ENCODE results near the gene ITK. TPM values are rescaled to one million over a fixed set of nuclear protein-coding genes. Genes with fewer than 3 reads are reported as not detected.

ITK gene
- total and polyA plus RNA-seq, 2 of the 8 experiments (the other 6 are each of a cell fraction or from before 2014, with no cell fraction given) = 0.05 TPM; not detected in 1

- CTCF ChIA-PET (ENCODE audit: partially characterized antibody) = no interaction called here
- FAIRE-seq (no peak), DNase-seq (ENCODE audit: low read depth in 1 of 2, low spot score in 2 of 2) (no peak)
- no peaks in the 10 kb centered on the region for H3K23me2 ChIP-seq (ENCODE audit: low read depth, low read length)
- H3K4me1 ChIP-seq (replicated peaks in 1 of 4; ENCODE audit: control insufficient read depth in 3 of 4, insufficient read depth in 4 of 4, low read length in 3 of 4) = no peaks in the 10 kb centered on the region
- WGBS, 2 experiments (ENCODE audit: extremely low coverage in 1 of 2, insufficient coverage in 1 of 2, insufficient read length in 1 of 2, insufficient replicate concordance in 2 of 2, low coverage in 1 of 2, low lambda C conversion rate in 2 of 2, missing lambda C conversion rate in 1 of 2) = 85% methylated on average over 4 of the region's 4 CpGs; no CpG with 5 or more reads in 1 of the 2 experiments
- no peak overlapping the region for H2BK15ac ChIP-seq (ENCODE audit: low read length)
- no peak overlapping the region for H2AFZ ChIP-seq (ENCODE audit: low read length)
- H3K27me3 ChIP-seq (replicated peaks in 1 of 4; ENCODE audit: control insufficient read depth in 3 of 4, extremely low read depth in 1 of 4, insufficient read depth in 3 of 4, low read length in 3 of 4) = no peaks in the 10 kb centered on the region
- no peak overlapping the region for H3K4me2 ChIP-seq (ENCODE audit: insufficient read depth in 1 of 2, low read depth in 2 of 2, low read length in 2 of 2)
- no peaks in the 10 kb centered on the region for H3K79me1 ChIP-seq (ENCODE audit: low read depth, low read length)
- H3K23ac ChIP-seq (ENCODE audit: insufficient read length) = no peak overlapping the region
- no peak overlapping the region for H2BK5ac ChIP-seq (ENCODE audit: low read depth, low read length)
- H3K4me3 ChIP-seq (ENCODE audit: extremely low read depth in 1 of 4, insufficient read depth in 2 of 4, low read depth in 3 of 4, low read length in 4 of 4) = no peak overlapping the region
- no peak overlapping the region for H3K14ac ChIP-seq (ENCODE audit: insufficient read length)
- no peaks in the 10 kb centered on the region for H3K36me3 ChIP-seq (ENCODE audit: control insufficient read depth in 2 of 4, insufficient read depth in 4 of 4, low read length in 3 of 4)
- no peak overlapping the region for H2BK120ac ChIP-seq (replicated peaks; ENCODE audit: low read depth, low read length)
- no peak overlapping the region for H3K4ac ChIP-seq (replicated peaks; ENCODE audit: insufficient read length, low read depth, low read length)
- no peak overlapping the region for H2BK12ac ChIP-seq (ENCODE audit: low read depth, low read length)
- no peak overlapping the region for H4K91ac ChIP-seq (replicated peaks; ENCODE audit: insufficient read length, low read length)
- H3K56ac ChIP-seq (replicated peaks; ENCODE audit: insufficient read length, low read depth, low read length) = no peak overlapping the region
- H4K5ac ChIP-seq (ENCODE audit: insufficient read length, low read depth, low read length) = no peak overlapping the region
- no peak overlapping the region for H3K18ac ChIP-seq (ENCODE audit: extremely low read depth, low read length)
- no peak overlapping the region for H2AK5ac ChIP-seq (ENCODE audit: low read depth, low read length)
- H4K8ac ChIP-seq (ENCODE audit: extremely low read depth, insufficient read depth, low read length) = no peak overlapping the region
- POLR2A ChIA-PET (ENCODE audit: partially characterized antibody) = no interaction called here
- H3K9ac ChIP-seq (replicated peaks in 1 of 4; ENCODE audit: extremely low read depth in 1 of 4, low read depth in 3 of 4, low read length in 3 of 4) = no peak overlapping the region
- TF ChIP-seq HDAC2 (IDR thresholded peaks at IDR 0.05; ENCODE audit: borderline replicate concordance in 1 of 2, low read depth in 2 of 2, low read length in 2 of 2) = no peak
- H4K20me1 ChIP-seq (replicated peaks in 1 of 2; ENCODE audit: control insufficient read depth in 1 of 2, insufficient read depth in 2 of 2, low read length in 2 of 2) = no peaks in the 10 kb centered on the region
- H3K9me3 ChIP-seq (ENCODE audit: insufficient read depth in 2 of 2, low read depth in 1 of 2, low read length in 1 of 2) = no peaks in the 10 kb centered on the region
- no peak overlapping the region for H2BK20ac ChIP-seq (ENCODE audit: low read length)
- H3K27ac ChIP-seq (ENCODE audit: low read depth, low read length) = no peak overlapping the region
- H3K79me2 ChIP-seq (ENCODE audit: control insufficient read depth in 1 of 2, insufficient read depth in 2 of 2, low read length in 2 of 2) = no peaks in the 10 kb centered on the region
Measured at GRCh38 chr5:157160001-157160400, 20.6 kb upstream of the ITK start.

Measured in H1 (cell line).